NB4 (cell line): ENCODE data around the gene TACC2.

Experiments
- MYC ChIP-seq: IDR thresholded peaks from 2 replicates; pipeline ENCODE4 v1.6.1; 2011; ENCODE audit warnings: low read depth, low read length
- TF ChIP-seq, protein P1 (sequence below): IDR thresholded peaks from one replicate; pipeline ENCODE4 v1.5.1; 2012; ENCODE audit warnings: low read depth, low read length

DNA sequence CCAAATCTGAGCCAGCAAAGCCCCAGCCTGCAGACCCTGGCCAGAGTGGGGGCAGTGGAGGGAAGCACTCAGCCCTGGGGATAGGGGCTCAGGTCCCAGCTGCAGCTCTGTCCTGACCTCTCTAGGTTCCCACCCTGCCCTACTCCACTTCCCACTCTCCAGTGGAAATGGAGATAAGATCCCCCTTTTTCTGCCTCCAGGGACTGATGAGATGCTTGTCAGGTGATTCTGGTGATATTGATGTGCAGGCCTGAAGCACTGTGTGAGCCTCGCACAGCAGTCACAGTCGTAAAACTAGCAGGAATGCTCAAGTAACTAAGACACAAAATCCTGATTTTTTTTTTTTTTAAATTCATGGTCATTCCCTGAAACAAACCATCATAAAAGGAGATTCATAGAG is 227.1 kb downstream of the TACC2 start:
- TF ChIP-seq, protein P1, sequence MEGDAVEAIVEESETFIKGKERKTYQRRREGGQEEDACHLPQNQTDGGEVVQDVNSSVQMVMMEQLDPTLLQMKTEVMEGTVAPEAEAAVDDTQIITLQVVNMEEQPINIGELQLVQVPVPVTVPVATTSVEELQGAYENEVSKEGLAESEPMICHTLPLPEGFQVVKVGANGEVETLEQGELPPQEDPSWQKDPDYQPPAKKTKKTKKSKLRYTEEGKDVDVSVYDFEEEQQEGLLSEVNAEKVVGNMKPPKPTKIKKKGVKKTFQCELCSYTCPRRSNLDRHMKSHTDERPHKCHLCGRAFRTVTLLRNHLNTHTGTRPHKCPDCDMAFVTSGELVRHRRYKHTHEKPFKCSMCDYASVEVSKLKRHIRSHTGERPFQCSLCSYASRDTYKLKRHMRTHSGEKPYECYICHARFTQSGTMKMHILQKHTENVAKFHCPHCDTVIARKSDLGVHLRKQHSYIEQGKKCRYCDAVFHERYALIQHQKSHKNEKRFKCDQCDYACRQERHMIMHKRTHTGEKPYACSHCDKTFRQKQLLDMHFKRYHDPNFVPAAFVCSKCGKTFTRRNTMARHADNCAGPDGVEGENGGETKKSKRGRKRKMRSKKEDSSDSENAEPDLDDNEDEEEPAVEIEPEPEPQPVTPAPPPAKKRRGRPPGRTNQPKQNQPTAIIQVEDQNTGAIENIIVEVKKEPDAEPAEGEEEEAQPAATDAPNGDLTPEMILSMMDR, result no peak
- TF ChIP-seq MYC, result no peak
